A549 (cell line): ENCODE data around the gene KCNIP4. TPM values are rescaled to one million over a fixed set of nuclear protein-coding genes. Genes with fewer than 3 reads are reported as not detected.

Experiments
- ATAC-seq, 2 experiments: fragments of 200-7000 bp in 1 of 2; fragments of >200 bp in 1 of 2; cut with Nextera tagmentation in 1 of 2; cut with Tn5 transposase in 1 of 2; 3 replicates each; pipeline versions ENCODE4 v1.8.0 to v1.9.1; 2018 to 2020; ENCODE audit warnings: mild to moderate bottlenecking in 1 of 2, moderate library complexity in 1 of 2
- CTCF ChIA-PET: fragments of 300-600 bp; sonication (Branson Sonifier 250); formaldehyde crosslinking; extraction: SDS; loops from one replicate; lab custom pipeline; 2021; ENCODE audit warnings: antibody characterized with exemption, inconsistent platforms; lab: Yijun Ruan, JAX
- POLR2A ChIA-PET: fragments of 350-600 bp; formaldehyde crosslinking; extraction: SDS; loops from one replicate; lab custom pipeline; 2021; ENCODE audit warnings: antibody characterized with exemption, inconsistent platforms; lab: Yijun Ruan, JAX
- DNase-seq, 2 experiments: peaks; one replicate each; pipeline versions ENCODE4 v3.0.0 to v3.0.0-alpha.2; 2011 to 2016; ENCODE audit warnings: low read depth in 1 of 2, low spot score in 1 of 2
- FAIRE-seq: peaks from 2 replicates; lab custom pipeline; 2011; peaks lifted over from hg19 to GRCh38; lab: Jason Lieb, UNC
- H3K27ac ChIP-seq, 2 experiments: fragments of >200 bp; sonication (Bioruptor Twin); formaldehyde crosslinking; 3 replicates each; pipeline ENCODE4 v1.5.1; 2016 to 2017
- H3K4me1 ChIP-seq: fragments of >200 bp; sonication (Bioruptor Twin); formaldehyde crosslinking; 3 replicates; pipeline ENCODE4 v1.6.1; 2016
- H3K4me2 ChIP-seq: fragments of >200 bp; sonication (Bioruptor Twin); formaldehyde crosslinking; 3 replicates; pipeline ENCODE4 v1.6.1; 2016
- H3K4me3 ChIP-seq: fragments of >200 bp; sonication (Bioruptor Twin); formaldehyde crosslinking; 3 replicates; pipeline ENCODE4 v1.5.1; 2016
- H3K9me3 ChIP-seq: fragments of >200 bp; sonication (Bioruptor Twin); formaldehyde crosslinking; 3 replicates; pipeline ENCODE4 v1.6.1; 2016
- ATOH8 ChIP-seq: fragments of 250-450 bp; sonication (Bioruptor Pico); IDR thresholded peaks from 2 replicates; pipeline ENCODE4 v1.5.0; 2020; ENCODE audit warnings: low read depth, mild to moderate bottlenecking, moderate library complexity
- E2F6 ChIP-seq: IDR thresholded peaks from 2 replicates; pipeline ENCODE4 v1.6.1; 2012; ENCODE audit warnings: low read depth, borderline replicate concordance
- EHMT2 ChIP-seq: fragments of 200-600 bp; sonication (generic); IDR thresholded peaks from 2 replicates; pipeline ENCODE4 v1.6.1; 2016; ENCODE audit warnings: antibody characterized with exemption, low read depth, mild to moderate bottlenecking, moderate library complexity
- EP300 ChIP-seq, 2 experiments: fragments of >200 bp; sonication (Bioruptor Twin); formaldehyde crosslinking; IDR thresholded peaks; 2 replicates in 1 of 2; 3 replicates in 1 of 2; pipeline ENCODE4 v1.6.1; 2016 to 2017
- ESRRA ChIP-seq: fragments of 150-350 bp; IDR thresholded peaks from 2 replicates; pipeline ENCODE4 v1.6.1; 2014; ENCODE audit warnings: mild to moderate bottlenecking, low read length, borderline replicate concordance
- FOSL2 ChIP-seq, 2 experiments: fragments of 450-650 bp in 1 of 2; fragments of >200 bp in 1 of 2; sonication (Bioruptor Twin) in 1 of 2; formaldehyde crosslinking; IDR thresholded peaks; 2 replicates each; pipeline versions ENCODE4 v1.5.0 to v1.6.1; 2016 to 2020; ENCODE audit warnings: mild to moderate bottlenecking in 1 of 2, moderate library complexity in 1 of 2
- FOXS1 ChIP-seq: fragments of 250-450 bp; sonication (Bioruptor Pico); IDR thresholded peaks from 2 replicates; pipeline ENCODE4 v1.5.0; 2020; ENCODE audit warnings: mild to moderate bottlenecking, moderate library complexity
- HDAC2 ChIP-seq: fragments of 200-600 bp; sonication (generic); IDR thresholded peaks from 2 replicates; pipeline ENCODE4 v1.6.1; 2016
- HES2 ChIP-seq: fragments of >200 bp; sonication (Bioruptor Twin); formaldehyde crosslinking; IDR thresholded peaks from 2 replicates; pipeline ENCODE4 v1.6.1; 2016
- HMGXB4 ChIP-seq: fragments of 250-450 bp; sonication (Bioruptor Pico); IDR thresholded peaks from 2 replicates; pipeline ENCODE4 v1.5.0; 2021; ENCODE audit warnings: mild to moderate bottlenecking, moderate library complexity, borderline replicate concordance
- HOXB13 ChIP-seq: fragments of 250-450 bp; sonication (Bioruptor Pico); IDR thresholded peaks from 2 replicates; pipeline ENCODE4 v1.5.0; 2020; ENCODE audit warnings: low read depth, mild to moderate bottlenecking, moderate library complexity
- HOXB5 ChIP-seq: fragments of 250-450 bp; sonication (Bioruptor Pico); IDR thresholded peaks from 2 replicates; pipeline ENCODE4 v1.5.0; 2020; ENCODE audit warnings: mild to moderate bottlenecking, moderate library complexity
- JUN ChIP-seq, 2 experiments: fragments of >200 bp; sonication (Bioruptor Twin); formaldehyde crosslinking; IDR thresholded peaks; 2 replicates in 1 of 2; 3 replicates in 1 of 2; pipeline ENCODE4 v1.6.1; 2016 to 2017
- KDM1A ChIP-seq: fragments of 200-600 bp; sonication (generic); IDR thresholded peaks from 2 replicates; pipeline ENCODE4 v1.6.1; 2016; ENCODE audit warnings: low read depth, mild to moderate bottlenecking
- KDM5A ChIP-seq: fragments of 200-600 bp; sonication (generic); IDR thresholded peaks from 2 replicates; pipeline ENCODE4 v1.6.1; 2016; ENCODE audit warnings: antibody characterized with exemption, mild to moderate bottlenecking
- MAX ChIP-seq: IDR thresholded peaks from 2 replicates; pipeline ENCODE4 v1.6.1; 2012
- NPAS2 ChIP-seq: fragments of 250-450 bp; sonication (Bioruptor Pico); IDR thresholded peaks from 2 replicates; pipeline ENCODE4 v1.8.0; 2022; ENCODE audit warnings: mild to moderate bottlenecking, moderate library complexity, borderline replicate concordance
- POLR2AphosphoS2 ChIP-seq: conservative IDR thresholded peaks from 2 replicates; pipeline ENCODE4 v1.6.1; 2012; ENCODE audit warnings: low read length, improper control_type of control experiment, inconsistent platforms
- RAD21 ChIP-seq, 2 experiments: fragments of >200 bp in 1 of 2; sonication (Bioruptor Twin) in 1 of 2; formaldehyde crosslinking in 1 of 2; IDR thresholded peaks in 1 of 2; conservative IDR thresholded peaks in 1 of 2; 2 replicates in 1 of 2; 3 replicates in 1 of 2; pipeline ENCODE4 v1.6.1; 2012 to 2018; ENCODE audit warnings: inconsistent platforms in 1 of 2
- REST ChIP-seq: fragments of 200-600 bp; sonication (generic); IDR thresholded peaks from 2 replicates; pipeline ENCODE4 v1.6.1; 2016; ENCODE audit warnings: antibody characterized with exemption, mild to moderate bottlenecking, moderate library complexity
- RFX5 ChIP-seq: fragments of 450-650 bp; IDR thresholded peaks from 2 replicates; pipeline ENCODE4 v1.7.1; 2014; ENCODE audit warnings: antibody characterized with exemption, mild to moderate bottlenecking, moderate library complexity
- SMC3 ChIP-seq: fragments of >200 bp; sonication (Bioruptor Twin); formaldehyde crosslinking; IDR thresholded peaks from 3 replicates; pipeline ENCODE4 v1.6.1; 2018; ENCODE audit warnings: inconsistent platforms
- SREBF2 ChIP-seq: fragments of 450-650 bp; IDR thresholded peaks from 2 replicates; pipeline ENCODE4 v1.6.1; 2014; ENCODE audit warnings: mild to moderate bottlenecking, moderate library complexity
- TP53 ChIP-seq: fragments of 250-450 bp; sonication (Bioruptor Pico); IDR thresholded peaks from 2 replicates; pipeline ENCODE4 v1.5.0; 2021; ENCODE audit warnings: mild to moderate bottlenecking, moderate library complexity
- ZC3H11A ChIP-seq: fragments of 450-650 bp; IDR thresholded peaks from 2 replicates; pipeline ENCODE4 v1.6.1; 2014; ENCODE audit warnings: antibody characterized with exemption, mild to moderate bottlenecking
- ZFP36 ChIP-seq: fragments of 450-650 bp; IDR thresholded peaks from 2 replicates; pipeline ENCODE4 v1.6.1; 2014; ENCODE audit warnings: borderline replicate concordance; ENCODE audit not compliant: partially characterized antibody
- ZSCAN20 ChIP-seq: fragments of 250-450 bp; sonication (Bioruptor Pico); IDR thresholded peaks from 2 replicates; pipeline ENCODE4 v1.8.0; 2022; ENCODE audit warnings: mild to moderate bottlenecking, moderate library complexity
- WGBS: methylation state at CpG from one replicate; pipeline ENCODE4 v1.1.6; 2017; ENCODE audit errors: missing lambda C conversion rate; 5-methylcytosine and 5-hydroxymethylcytosine counted together
- polyA plus RNA-seq, 4 experiments: library from polyadenylated mRNA; depleted of rRNA in 3 of 4; stranded (reverse); fragments of >200 nt; fragmentation: RNase III in 1 of 4; extraction: RNeasy Plus Mini Kit Qiagen cat#74134 plus additional on column Dnase treatment in 1 of 4; gene quantifications; 2 replicates in 3 of 4; 3 replicates in 1 of 4; pipeline ENCODE4 v1.2.3, GENCODE V29; 2011 to 2017

The KCNIP4 gene
- polyA plus RNA-seq, 2 of the 4 experiments (the other 2 are of a cell fraction) = not detected

GRCh38 chr4:21374641-21375368, 573.8 kb downstream of the KCNIP4 start:
- no peak overlapping the region for H3K4me2 ChIP-seq
- 4% methylated on average over 2 of the region's 2 CpGs for WGBS

GRCh38 chr4:21367567-21367966, 581.0 kb downstream of the KCNIP4 start:
- H3K4me2 ChIP-seq = no peak overlapping the region
- no peak for FAIRE-seq
- no peak for ATAC-seq
- no peaks in the 10 kb centered on the region for H3K9me3 ChIP-seq
- no peak for DNase-seq
- H3K4me3 ChIP-seq = no peak overlapping the region
- H3K4me1 ChIP-seq = no peaks in the 10 kb centered on the region
- POLR2A ChIA-PET = no interaction called here
- CTCF ChIA-PET = no interaction called here
- WGBS = 0% methylated on average over 2 of the region's 2 CpGs
- TF ChIP-seq FOSL2 (IDR thresholded peaks at IDR 0.05) (no peak), FOSL2 (CRISPR knock-in tag; IDR thresholded peaks at IDR 0.05) (no peak), KDM5A (no peak), EHMT2 (no peak), NPAS2 (CRISPR knock-in tag) (no peak), MAX (no peak), ZFP36 (no peak), RAD21 (conservative IDR thresholded peaks at IDR 0.05 in 1 of 2, IDR thresholded peaks at IDR 0.05 in 1 of 2) (no peak), ESRRA (no peak)
- H3K27ac ChIP-seq = no peak overlapping the region

More at GRCh38 chr4:21374641-21375368, 573.8 kb downstream of the KCNIP4 start:
- TF ChIP-seq ZC3H11A = no peak
- no peak for TF ChIP-seq ATOH8 (CRISPR knock-in tag)
- TF ChIP-seq SMC3 = no peak
- no peak for TF ChIP-seq FOXS1 (CRISPR knock-in tag)
- TF ChIP-seq HMGXB4 (CRISPR knock-in tag) = no peak
- no peak for TF ChIP-seq JUN (IDR thresholded peaks at IDR 0.05)
- TF ChIP-seq HOXB13 (CRISPR knock-in tag) = no peak
- no peak for TF ChIP-seq KDM1A
- no peak overlapping the region for H3K4me3 ChIP-seq
- ChIA-PET CTCF (no interaction called here), POLR2A (no interaction called here)
- no peak for ATAC-seq
- H3K4me1 ChIP-seq = no peaks in the 10 kb centered on the region
- DNase-seq = no peak
- no peak for FAIRE-seq
- H3K9me3 ChIP-seq = no peaks in the 10 kb centered on the region
- no peak overlapping the region for H3K27ac ChIP-seq

- CTCF ChIA-PET = no interaction called here
- Histone ChIP-seq H3K4me3 (no peak overlapping the region), H3K4me1 (no peaks in the 10 kb centered on the region), H3K27ac (no peak overlapping the region), H3K9me3 (no peaks in the 10 kb centered on the region), H3K4me2 (no peak overlapping the region)
- POLR2A ChIA-PET = no interaction called here
- FAIRE-seq (no peak), DNase-seq (no peak), ATAC-seq (no peak)
- TF ChIP-seq TP53 (CRISPR knock-in tag) = no peak
- TF ChIP-seq HOXB13 (CRISPR knock-in tag) = no peak
- no peak for TF ChIP-seq HES2
- TF ChIP-seq JUN (IDR thresholded peaks at IDR 0.05) = no peak
- no peak for TF ChIP-seq KDM1A
- no peak for TF ChIP-seq E2F6
- TF ChIP-seq EP300 (IDR thresholded peaks at IDR 0.05) = no peak
- TF ChIP-seq SREBF2 = no peak
- TF ChIP-seq ZSCAN20 (CRISPR knock-in tag) = no peak
- TF ChIP-seq RFX5 = no peak
- no peak for TF ChIP-seq POLR2AphosphoS2
- TF ChIP-seq HOXB5 = no peak
- TF ChIP-seq HDAC2 = no peak
- TF ChIP-seq REST = no peak
- 0% methylated on average over 1 of the region's 1 CpG for WGBS
Observed at GRCh38 chr4:21366840-21367239, 581.7 kb downstream of the KCNIP4 start.
